Left lobe of liver (tissue), 2 donors: ENCODE data around the gene UGT1A3. TPM values are rescaled to one million over a fixed set of nuclear protein-coding genes. Genes with fewer than 3 reads are reported as not detected.

Experiments used
- ATAC-seq: fragments of 200-7000 bp; cut with Tn5 transposase; one replicate; pipeline ENCODE4 v1.9.1; 2020; ENCODE audit warnings: mild to moderate bottlenecking, moderate library complexity
- DNase-seq: peaks from one replicate; pipeline ENCODE4 v3.0.0-alpha.2; 2020; ENCODE audit warnings: low spot score
- total RNA-seq: library from RNA; stranded (reverse); gene quantifications from one replicate; pipeline ENCODE4 v1.2.1, GENCODE V29; 2021
- donor health status: DM: no; HTN: no; CAD: no; lungs with moderate emphysema.
- donor health status: DM: no; HTN: yes; CAD: no.

UGT1A3 gene
- total RNA-seq, 1 donor from 2014 or later, result 52.8 TPM

DNA sequence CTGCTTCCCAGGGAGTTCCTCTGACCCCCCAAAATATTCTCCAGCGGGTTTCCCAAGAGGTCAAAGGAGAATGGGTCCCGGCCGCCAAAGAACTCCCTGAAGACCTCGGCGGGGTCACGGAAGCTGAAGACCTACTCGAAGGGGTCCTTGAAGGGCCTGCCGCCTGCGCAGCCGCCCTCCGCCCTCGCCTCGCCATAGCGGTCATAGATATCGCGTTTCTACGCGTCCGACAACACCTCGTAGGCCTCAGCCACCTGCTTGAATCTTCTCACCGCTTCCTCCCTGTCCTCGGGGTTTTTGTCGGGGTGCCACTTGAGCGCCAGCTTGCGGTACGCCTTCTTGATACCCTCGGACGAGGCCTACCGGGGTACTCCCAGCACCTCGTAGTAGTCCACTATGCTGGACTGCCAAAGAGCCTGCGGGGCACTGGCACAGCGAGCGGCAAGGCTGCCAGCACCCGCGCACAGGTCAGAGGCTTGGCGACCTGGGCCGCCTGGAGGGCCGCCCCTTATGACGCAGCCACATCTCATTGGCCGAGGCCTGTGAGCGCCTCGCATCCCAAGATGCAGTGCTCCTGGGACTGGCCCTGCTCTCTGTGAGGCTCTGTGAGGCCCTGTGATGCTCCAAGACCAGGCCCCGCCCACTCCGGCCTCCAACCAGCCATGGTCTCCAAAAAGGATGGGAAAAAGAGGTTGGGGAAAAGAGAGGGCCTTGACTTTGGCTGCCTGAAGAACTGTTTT, 26.2 kb downstream of the UGT1A3 start:
- DNase-seq (no peak), ATAC-seq (peak; percentile 10)

DNA sequence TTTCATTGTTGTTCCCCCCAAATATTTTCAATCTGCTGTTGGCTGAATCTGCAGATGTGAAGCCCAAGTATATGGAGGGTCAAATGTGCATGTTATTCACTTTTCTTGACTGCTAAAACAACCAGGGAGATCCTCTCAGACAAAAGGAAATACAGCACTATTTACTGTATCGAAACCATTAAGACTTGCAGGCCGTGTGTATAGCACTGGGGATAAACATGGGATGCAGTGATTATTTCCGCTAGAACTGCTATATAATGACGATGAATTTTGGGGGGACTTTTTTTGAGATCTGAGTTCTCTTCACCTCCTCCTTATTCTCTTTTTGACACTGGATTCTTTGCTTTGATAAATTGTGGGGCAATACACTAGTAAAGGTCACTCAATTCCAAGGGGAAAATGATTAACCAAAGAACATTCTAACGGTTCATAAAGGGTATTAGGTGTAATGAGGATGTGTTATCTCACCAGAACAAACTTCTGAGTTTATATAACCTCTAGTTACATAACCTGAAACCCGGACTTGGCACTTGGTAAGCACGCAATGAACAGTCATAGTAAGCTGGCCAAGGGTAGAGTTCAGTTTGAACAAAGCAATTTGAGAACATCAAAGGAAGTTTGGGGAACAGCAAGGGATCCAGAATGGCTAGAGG, 27.7 kb downstream of the UGT1A3 start:
- ATAC-seq, result peak; percentile 54

DNA sequence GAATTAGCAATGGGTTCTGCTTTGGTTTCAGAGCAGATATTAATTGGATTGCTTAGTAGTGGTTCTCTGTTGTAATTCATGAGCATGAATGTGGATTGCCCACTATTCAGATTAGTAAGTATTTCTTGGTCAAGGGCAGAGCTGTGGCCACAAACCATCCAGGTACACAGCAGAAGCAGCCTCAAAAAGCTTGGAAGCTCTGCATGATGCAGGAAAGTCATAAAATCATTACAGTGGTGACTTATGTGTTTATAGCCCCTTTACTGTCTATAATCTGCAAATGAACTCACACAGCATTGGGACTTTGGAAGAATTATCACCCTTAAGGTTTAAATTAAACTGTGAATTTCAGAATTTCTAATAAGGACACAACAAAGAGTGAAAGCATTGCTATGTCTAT, 29.3 kb downstream of the UGT1A3 start:
- ATAC-seq (no peak), DNase-seq (no peak)

More for the DNA sequence above, 27.7 kb downstream of the UGT1A3 start:
- peak; percentile 72 for DNase-seq

DNA sequence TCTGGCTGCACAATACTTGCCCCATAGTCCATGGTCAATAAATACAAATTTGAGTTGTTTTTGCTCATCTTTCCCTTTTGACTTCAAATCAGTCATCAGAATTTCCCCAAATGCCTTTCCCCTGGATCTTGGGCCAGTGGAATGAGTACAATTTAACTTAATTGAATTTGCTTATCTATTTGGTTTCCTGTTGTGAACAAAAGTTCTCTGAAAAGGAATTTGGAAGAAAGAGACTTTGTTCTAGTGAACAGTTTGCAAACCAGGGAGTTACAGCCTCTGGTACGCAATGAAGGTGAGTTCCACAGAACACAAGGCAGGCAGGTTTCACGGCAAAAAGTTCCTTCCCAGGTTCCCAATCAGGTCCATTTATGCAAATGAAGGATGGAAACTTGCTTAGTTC, 30.0 kb downstream of the UGT1A3 start:
- ATAC-seq (no peak), DNase-seq (no peak)

DNA sequence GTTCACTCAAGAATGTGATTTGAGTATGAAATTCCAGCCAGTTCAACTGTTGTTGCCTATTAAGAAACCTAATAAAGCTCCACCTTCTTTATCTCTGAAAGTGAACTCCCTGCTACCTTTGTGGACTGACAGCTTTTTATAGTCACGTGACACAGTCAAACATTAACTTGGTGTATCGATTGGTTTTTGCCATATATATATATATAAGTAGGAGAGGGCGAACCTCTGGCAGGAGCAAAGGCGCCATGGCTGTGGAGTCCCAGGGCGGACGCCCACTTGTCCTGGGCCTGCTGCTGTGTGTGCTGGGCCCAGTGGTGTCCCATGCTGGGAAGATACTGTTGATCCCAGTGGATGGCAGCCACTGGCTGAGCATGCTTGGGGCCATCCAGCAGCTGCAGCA, 31.2 kb downstream of the UGT1A3 start, which contains the start of gene UGT1A1:
UGT1A1 (plus strand) TSS at position 228 of the 400 bp plus-strand sequence; CDS start at position 246, 18 bp downstream.
- DNase-seq (no peak), ATAC-seq (peak; percentile 26)

DNA sequence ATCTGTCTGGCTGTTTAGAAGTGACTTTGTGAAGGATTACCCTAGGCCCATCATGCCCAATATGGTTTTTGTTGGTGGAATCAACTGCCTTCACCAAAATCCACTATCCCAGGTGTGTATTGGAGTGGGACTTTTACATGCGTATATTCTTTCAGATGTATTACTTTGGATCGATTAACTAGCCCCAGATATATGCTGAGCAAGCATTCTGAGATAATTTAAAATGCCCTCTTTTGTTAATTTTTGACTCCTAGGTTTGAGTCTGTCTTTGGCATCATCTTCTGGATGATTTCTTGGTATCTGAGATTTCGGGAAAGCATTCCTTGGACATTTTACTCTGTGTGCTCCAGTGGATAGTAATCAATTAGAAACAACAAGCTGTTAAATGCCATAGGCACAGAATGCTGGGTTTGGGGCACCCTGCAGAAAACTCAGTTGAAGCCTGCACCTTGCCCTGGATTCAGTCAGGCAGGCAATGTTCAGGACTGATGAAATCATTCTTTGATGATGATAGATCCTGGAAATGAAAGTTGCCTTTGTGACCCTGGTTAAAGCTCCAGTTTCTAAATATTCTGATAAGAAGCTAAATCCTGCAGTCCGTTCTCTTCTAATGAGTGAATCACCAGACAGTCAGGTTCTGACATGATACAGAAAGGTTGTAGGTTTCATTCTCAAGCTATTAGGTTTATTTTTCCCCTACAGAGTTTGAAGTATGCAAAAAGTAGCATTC, 32.4 kb downstream of the UGT1A3 start:
- ATAC-seq (peak; percentile 41), DNase-seq (no peak)

DNA sequence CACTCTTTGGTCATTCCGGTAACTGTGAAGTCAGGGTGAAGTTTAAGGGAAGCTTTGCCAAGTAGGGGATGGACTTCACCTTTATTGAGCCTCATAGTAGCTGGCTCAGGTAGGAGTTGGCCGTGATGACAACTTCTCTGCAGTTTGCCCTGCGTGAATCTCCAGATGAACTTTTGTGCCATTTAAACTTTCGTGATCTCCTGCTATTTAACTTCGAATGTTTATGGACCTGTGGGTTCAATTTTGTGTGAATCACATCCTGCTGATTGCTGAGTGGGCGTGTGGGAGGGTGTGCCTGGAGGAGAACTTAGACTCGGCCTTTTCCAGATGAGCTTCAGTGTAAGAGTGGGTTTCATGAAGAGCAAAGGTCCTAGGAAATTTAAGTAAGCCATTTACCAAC, 35.4 kb downstream of the UGT1A3 start:
- ATAC-seq, result peak; percentile 65
- peak; percentile 87 for DNase-seq

DNA sequence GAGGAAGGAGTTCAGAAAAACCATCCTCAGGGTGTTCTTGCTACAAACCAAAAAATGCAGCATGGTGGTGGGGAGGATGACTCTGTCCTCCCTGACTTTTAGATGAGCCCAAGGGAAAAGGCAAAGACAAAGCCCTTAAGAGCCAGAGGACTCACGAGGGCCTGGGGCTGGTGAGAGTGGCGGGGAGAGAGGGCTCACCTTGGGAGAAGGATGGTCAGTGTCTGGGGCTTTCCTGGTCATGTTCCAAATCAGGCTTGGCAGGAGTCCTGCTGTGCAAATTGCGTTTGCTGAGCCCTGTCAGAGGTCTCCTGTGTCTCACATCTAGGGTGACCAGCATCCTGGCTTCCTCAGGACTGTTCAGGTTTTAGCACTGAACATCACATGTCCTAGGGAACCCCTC, 35.9 kb downstream of the UGT1A3 start:
- peak; percentile 60 for DNase-seq
- peak; percentile 2 for ATAC-seq

DNA sequence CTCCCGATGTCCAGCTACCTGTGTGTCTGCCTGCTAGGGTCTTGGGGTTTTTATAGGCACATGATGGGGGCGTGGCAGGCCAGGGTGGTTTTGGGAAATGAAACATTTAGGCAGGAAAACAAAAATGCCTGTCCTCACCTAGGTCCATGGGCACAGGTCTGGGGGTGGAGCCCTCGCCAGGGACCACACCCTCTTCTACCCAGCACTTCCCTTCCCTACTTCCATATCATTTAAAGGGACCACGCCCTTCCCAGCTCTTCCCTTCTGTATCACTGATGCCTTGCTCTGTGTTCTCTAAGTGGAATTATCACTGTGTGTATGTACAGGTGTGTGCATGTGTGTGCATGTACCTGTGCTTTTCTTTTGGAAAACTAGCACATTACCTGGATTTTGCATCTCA, 37.6 kb downstream of the UGT1A3 start:
- DNase-seq (no peak), ATAC-seq (no peak)

DNA sequence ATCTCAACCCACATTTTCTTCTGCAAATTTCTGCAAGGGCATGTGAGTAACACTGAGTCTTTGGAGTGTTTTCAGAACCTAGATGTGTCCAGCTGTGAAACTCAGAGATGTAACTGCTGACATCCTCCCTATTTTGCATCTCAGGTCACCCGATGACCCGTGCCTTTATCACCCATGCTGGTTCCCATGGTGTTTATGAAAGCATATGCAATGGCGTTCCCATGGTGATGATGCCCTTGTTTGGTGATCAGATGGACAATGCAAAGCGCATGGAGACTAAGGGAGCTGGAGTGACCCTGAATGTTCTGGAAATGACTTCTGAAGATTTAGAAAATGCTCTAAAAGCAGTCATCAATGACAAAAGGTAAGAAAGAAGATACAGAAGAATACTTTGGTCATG, 39.2 kb downstream of the UGT1A3 start:
- ATAC-seq, result no peak

DNA sequence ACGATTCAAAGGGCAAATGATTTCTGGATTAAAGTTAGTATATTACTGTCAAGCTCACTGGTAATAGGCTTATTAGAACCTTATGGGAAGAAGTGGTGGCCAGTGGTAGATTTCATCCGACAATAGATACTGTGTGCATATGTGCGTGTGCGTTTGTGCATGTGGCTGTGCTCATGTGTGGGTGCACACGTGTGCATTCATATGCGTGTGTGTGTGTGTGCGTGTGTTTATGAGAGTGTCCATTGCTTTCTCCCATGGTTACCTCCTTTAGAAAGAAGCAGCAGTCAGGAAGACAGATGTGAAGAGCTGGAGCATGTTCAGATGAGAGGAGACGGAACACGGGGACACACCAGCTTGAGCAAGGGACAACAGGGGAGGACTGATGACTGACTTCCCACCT, 40.4 kb downstream of the UGT1A3 start:
- DNase-seq, result no peak
- ATAC-seq, result no peak

More for the DNA sequence above, 39.2 kb downstream of the UGT1A3 start:
- DNase-seq, result no peak

DNA sequence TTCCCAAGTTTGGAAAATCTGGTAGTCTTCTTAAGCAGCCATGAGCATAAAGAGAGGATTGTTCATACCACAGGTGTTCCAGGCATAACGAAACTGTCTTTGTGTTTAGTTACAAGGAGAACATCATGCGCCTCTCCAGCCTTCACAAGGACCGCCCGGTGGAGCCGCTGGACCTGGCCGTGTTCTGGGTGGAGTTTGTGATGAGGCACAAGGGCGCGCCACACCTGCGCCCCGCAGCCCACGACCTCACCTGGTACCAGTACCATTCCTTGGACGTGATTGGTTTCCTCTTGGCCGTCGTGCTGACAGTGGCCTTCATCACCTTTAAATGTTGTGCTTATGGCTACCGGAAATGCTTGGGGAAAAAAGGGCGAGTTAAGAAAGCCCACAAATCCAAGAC, 43.3 kb downstream of the UGT1A3 start:
- no peak for DNase-seq
- no peak for ATAC-seq

DNA sequence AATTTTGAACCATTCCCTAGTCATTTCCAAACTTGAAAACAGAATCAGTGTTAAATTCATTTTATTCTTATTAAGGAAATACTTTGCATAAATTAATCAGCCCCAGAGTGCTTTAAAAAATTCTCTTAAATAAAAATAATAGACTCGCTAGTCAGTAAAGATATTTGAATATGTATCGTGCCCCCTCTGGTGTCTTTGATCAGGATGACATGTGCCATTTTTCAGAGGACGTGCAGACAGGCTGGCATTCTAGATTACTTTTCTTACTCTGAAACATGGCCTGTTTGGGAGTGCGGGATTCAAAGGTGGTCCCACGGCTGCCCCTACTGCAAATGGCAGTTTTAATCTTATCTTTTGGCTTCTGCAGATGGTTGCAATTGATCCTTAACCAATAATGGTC, 43.7 kb downstream of the UGT1A3 start:
- ATAC-seq (no peak), DNase-seq (no peak)

DNA sequence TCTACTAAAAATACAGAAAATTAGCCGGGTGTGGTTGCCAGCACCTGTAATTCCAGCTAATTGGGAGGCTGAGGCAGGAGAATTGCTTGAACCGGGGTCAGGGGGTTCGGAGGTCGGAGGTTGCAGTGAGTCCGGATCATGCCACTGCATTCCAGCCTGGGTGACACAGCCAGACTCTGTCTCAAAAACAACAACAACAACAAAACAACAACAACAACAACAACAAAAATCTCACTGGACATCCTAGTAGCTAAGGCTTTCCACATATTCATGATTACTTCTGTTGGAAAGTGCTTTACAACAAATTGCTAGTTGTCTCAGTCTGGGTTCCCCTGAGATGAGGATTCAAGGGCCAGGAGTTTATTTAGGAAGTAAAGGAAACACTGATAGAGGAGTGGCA, 45.0 kb downstream of the UGT1A3 start:
- DNase-seq (no peak), ATAC-seq (no peak)

DNA sequence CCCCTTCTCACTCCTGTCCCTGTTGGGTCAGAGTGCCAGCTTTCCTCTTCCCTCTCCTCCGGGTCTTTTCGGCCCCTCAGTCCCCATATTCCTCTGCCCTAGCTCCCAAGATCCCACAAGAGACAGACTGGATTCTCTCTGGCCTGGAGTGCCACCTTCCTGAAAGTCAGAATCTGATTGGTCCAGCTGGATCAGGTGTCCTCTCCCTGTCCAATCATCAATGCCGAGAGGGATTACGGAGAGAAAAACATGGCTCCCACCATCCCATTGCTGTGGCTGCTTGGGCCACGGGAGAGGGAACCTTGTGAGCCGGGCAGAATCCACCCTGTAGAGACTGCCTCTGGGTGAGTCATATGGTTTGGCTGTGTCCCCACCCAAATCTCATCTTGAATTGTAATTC, 46.6 kb downstream of the UGT1A3 start:
- no peak for DNase-seq
- peak; percentile 33 for ATAC-seq

DNA sequence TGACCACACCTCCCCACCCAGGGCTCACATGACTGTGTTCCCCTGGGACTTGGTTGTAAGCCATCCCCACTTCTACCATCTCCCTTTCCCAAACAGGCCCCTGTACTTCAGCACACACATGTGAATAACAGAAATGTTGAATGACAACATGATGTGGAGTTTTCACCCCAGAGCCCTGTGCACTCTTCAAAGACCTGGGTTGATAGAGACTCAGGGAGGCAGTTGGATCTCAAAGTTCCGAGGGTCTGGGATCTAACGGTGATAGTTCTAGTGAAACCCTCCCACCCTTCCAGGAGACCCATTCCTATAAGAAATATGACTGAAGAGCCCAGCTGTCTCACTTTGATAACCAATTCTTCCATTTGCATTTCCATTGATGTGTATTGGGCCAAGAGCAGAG, 49.2 kb downstream of the UGT1A3 start, which contains the start of gene MROH2A:
MROH2A (plus strand) TSS at position 301 of the 400 bp plus-strand sequence. CDS start 1,029 bp downstream, outside the sequence.
- ATAC-seq (peak; percentile 6), DNase-seq (no peak)

DNA sequence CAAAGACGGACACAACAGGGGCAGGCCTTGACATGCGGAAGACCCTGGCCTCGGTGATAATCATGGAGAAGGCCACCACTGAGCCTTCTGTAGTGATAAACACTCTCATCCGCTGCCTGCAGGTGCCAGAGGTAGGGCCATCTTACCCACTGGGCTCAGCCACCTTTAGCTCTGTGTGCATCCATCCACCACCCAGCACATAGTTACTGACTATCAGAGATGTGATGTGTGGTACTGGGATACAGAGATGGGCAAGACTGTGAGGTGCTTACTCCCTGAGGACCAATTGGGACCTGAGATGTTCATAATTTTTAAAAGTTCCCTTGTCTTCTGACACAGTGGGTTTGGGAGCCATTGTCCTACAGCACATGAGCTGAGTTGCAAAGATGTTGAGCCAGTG, 50.9 kb downstream of the UGT1A3 start:
- no peak for ATAC-seq

DNA sequence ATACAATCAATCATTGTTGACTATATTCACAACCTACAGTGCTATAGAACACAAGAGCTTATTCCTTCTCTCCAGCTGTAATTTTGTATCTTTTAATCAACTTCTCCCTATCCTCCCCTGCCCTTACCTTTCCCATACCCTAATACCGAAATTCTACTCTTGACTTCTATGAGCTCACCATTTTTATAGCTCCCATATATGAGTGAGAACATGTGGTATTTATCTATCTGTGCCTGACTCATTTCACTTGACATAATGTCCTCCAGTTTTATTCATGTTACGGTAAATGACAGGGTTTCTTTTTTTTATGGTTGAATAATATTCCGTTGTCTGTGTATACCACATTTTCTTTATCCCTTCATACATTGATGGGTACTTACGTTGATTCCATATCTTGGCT, 51.9 kb downstream of the UGT1A3 start:
- ATAC-seq, result no peak
- no peak for DNase-seq

More for the DNA sequence above, 50.9 kb downstream of the UGT1A3 start:
- no peak for DNase-seq

DNA sequence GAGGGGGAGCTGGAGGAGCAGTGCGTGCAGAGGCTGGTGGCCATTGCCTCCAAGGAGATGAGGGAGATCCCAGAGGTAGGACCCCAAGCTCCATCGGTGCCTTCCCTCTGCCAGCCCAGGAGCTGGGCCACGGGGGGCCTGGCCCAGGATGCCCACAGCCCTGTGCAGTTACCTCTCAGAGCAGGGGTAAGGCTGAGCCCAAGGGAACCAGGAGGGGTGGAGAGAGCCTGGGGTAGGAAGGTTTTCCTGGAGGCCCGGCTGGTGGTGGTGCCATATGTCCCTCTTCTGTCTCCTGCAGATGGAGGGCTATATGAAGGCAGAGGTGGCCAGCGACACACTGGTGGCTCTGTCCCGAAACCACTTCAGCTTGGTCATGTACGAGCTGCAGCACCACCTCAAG, 60.7 kb downstream of the UGT1A3 start:
- no peak for DNase-seq
- ATAC-seq, result peak; percentile 11

DNA sequence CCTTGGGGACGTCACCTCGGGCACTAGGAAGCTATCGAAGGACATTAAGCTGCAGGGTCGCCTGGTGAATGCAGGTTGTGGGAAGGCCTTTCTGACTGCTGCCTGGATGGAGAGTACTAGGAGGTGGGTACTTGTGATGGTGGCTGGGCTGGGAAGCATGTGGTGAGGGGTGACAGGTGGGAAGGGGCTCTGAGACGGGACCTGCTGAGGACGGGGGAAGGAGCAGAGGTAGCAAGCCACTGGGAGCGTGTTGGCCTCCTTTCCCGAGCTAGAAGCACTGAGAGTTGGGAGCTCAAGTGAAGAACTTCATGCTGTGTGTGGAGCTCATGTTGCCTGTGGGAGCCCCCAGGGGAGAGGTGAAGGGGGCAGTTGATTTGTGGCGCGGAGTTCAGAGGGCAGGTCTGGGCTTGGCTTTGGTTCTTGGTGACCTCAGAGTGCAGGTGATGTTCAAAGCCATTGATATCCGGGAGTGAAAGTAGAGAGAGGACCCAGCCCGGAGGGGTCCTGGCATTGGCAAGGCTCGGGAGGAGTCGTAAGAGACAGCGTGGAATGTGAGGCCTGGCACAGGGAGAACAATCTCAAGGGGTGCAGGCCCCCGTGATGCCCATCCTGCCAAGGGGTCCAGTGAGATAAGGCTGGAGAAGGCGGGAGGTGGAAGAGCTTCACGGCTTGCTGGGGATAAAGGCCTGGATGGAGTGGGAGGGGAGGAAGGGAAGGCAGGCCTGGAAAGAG, 62.5 kb downstream of the UGT1A3 start:
- ATAC-seq (no peak), DNase-seq (no peak)

DNA sequence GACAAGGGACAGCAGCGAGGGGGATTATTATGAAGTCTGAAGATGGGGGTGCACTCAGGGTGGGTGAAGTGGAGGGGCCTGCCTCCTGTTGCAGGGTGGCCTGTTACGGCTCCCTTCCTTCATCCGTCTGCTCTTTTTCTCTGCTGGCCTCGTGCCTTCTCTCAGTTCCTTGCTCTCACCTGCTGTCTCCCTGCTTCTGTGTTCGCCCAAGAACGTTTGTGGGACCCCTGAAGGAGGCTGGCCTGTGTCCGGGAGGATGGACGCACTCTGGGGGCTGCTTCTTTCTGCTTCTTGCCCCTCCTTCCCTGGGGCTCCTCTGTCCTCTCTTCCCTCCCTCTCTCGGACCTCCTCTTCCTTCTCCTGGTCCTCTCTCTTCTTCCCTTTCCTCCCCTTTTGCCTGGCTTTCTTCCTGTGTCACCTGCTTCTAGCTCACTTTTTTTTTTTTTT, 63.1 kb downstream of the UGT1A3 start:
- no peak for ATAC-seq

More for the DNA sequence above, 63.1 kb downstream of the UGT1A3 start:
- no peak for DNase-seq
